SU-DHL-6 (cell line): Measurements from ENCODE around the gene RRBP1.

Experiments used
- H2AFZ ChIP-seq: fragments of 200-600 bp; sonication (generic); 2 replicates; pipeline ENCODE4 v1.6.1; 2014; ENCODE audit warnings: low read depth, mild to moderate bottlenecking, moderate library complexity, mixed read lengths, antibody characterized with exemption, low read length; ENCODE audit not compliant: severe bottlenecking
- H3F3A ChIP-seq: fragments of 200-600 bp; shearing (Covaris generic); 2 replicates; pipeline ENCODE4 v1.6.0; 2016; ENCODE audit warnings: antibody characterized with exemption, mild to moderate bottlenecking; ENCODE audit not compliant: insufficient read depth
- H3K27ac ChIP-seq: fragments of 200-600 bp; sonication (generic); 2 replicates; pipeline ENCODE4 v1.5.1; 2016; ENCODE audit warnings: low read depth, mild to moderate bottlenecking, low read length, moderate library complexity, mixed read lengths
- H3K27me3 ChIP-seq: fragments of 200-600 bp; sonication (generic), shearing (Covaris generic); 2 replicates; pipeline ENCODE4 v1.6.0; 2014; ENCODE audit warnings: mild to moderate bottlenecking, low read length
- H3K36me3 ChIP-seq: fragments of 200-600 bp; sonication (generic); 2 replicates; pipeline ENCODE4 v1.6.1; 2014; ENCODE audit warnings: mild to moderate bottlenecking, low read length, mixed read lengths
- H3K4me2 ChIP-seq: fragments of 300-600, 200-600 bp; shearing (Covaris generic), sonication (generic); 2 replicates; pipeline ENCODE4 v1.6.0; 2014; ENCODE audit warnings: low read length, low read depth, mild to moderate bottlenecking; ENCODE audit not compliant: poor library complexity, severe bottlenecking
- H3K4me3 ChIP-seq: fragments of 200-600 bp; sonication (generic); 2 replicates; pipeline ENCODE4 v1.5.1; 2014; ENCODE audit warnings: antibody characterized with exemption, low read length, mild to moderate bottlenecking, mixed read lengths; ENCODE audit not compliant: insufficient read depth, poor library complexity, severe bottlenecking
- H3K79me2 ChIP-seq: fragments of 200-600 bp; sonication (generic); 2 replicates; pipeline ENCODE4 v1.6.1; 2014; ENCODE audit warnings: mild to moderate bottlenecking, low read length, moderate library complexity; ENCODE audit not compliant: insufficient read depth
- H3K9ac ChIP-seq: fragments of 200-600 bp; sonication (generic); 2 replicates; pipeline ENCODE4 v1.7.0; 2014; ENCODE audit warnings: mild to moderate bottlenecking, low read length
- H3K9me2 ChIP-seq: fragments of 200-600 bp; sonication (generic); replicated peaks from 2 replicates; pipeline ENCODE4 v1.6.1; 2014; ENCODE audit warnings: low read length; ENCODE audit not compliant: insufficient read depth
- H3K9me3 ChIP-seq: fragments of 200-600 bp; sonication (generic); 2 replicates; pipeline ENCODE4 v1.6.1; 2014; ENCODE audit warnings: low read length, mixed read lengths; ENCODE audit not compliant: insufficient read depth
- H4K20me1 ChIP-seq: fragments of 200-600 bp; sonication (generic); 2 replicates; pipeline ENCODE4 v1.6.1; 2014; ENCODE audit warnings: low read depth, mild to moderate bottlenecking, antibody characterized with exemption, low read length, moderate library complexity, mixed read lengths
- EZH2phosphoT487 ChIP-seq: fragments of 200-600 bp; sonication (generic), shearing (Covaris generic); conservative IDR thresholded peaks from 2 replicates; pipeline ENCODE4 v1.6.1; 2018; ENCODE audit warnings: mild to moderate bottlenecking, antibody characterized with exemption, low read length, moderate library complexity, mixed read lengths
- TF ChIP-seq, protein P1 (sequence below): fragments of 200-600 bp; sonication (generic); IDR thresholded peaks from one replicate; pipeline ENCODE4 v1.5.1; 2017; ENCODE audit warnings: antibody characterized with exemption, mild to moderate bottlenecking, low read length, moderate library complexity; ENCODE audit not compliant: insufficient read depth, poor library complexity, severe bottlenecking

The RRBP1 gene

DNA sequence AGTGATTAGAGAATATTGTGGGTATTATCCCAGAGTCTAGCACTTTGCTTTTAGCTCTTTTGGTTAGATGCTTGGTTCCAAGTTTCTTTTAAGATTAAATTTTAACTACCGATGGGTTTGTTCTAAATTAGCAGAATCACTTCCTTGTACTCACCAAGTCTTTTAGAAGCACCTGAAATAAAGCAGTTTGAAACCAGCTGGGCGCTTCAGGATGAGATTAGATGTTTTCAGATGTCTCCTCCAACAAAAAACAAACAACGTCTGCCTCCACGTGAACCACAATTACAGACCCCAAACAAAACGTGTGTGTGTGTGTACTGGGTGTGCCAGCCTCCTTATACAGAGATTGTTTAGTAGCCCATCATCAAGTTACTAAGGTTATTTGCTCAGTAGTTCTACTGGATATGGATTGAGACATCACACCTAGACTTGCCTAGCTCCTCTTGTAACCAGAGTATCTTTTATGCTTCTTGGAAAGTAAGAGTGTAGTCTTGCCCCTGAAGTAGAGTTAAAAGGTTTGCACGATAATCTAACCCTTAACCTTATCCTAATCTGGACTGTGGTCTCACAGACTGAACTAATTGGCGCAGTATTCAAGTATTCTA is 109.9 kb downstream of the RRBP1 start:
- H3K27ac ChIP-seq = no peak overlapping the region
- H3K4me3 ChIP-seq = no peak overlapping the region
- no peaks in the 10 kb centered on the region for H4K20me1 ChIP-seq
- no peak overlapping the region for H2AFZ ChIP-seq
- H3K9me2 ChIP-seq = no peaks in the 10 kb centered on the region
- TF ChIP-seq, protein P1, sequence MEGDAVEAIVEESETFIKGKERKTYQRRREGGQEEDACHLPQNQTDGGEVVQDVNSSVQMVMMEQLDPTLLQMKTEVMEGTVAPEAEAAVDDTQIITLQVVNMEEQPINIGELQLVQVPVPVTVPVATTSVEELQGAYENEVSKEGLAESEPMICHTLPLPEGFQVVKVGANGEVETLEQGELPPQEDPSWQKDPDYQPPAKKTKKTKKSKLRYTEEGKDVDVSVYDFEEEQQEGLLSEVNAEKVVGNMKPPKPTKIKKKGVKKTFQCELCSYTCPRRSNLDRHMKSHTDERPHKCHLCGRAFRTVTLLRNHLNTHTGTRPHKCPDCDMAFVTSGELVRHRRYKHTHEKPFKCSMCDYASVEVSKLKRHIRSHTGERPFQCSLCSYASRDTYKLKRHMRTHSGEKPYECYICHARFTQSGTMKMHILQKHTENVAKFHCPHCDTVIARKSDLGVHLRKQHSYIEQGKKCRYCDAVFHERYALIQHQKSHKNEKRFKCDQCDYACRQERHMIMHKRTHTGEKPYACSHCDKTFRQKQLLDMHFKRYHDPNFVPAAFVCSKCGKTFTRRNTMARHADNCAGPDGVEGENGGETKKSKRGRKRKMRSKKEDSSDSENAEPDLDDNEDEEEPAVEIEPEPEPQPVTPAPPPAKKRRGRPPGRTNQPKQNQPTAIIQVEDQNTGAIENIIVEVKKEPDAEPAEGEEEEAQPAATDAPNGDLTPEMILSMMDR = no peak
- no peak for TF ChIP-seq EZH2phosphoT487
- H3K36me3 ChIP-seq = no peaks in the 10 kb centered on the region
- H3K9me3 ChIP-seq = no peaks in the 10 kb centered on the region
- no peaks in the 10 kb centered on the region for H3K27me3 ChIP-seq
- no peaks in the 10 kb centered on the region for H3K79me2 ChIP-seq
- H3K4me2 ChIP-seq = no peak overlapping the region
- no peak overlapping the region for H3K9ac ChIP-seq
- H3F3A ChIP-seq = 0 out of 2 replicates have a peak, but pooled peaks cover 4% of the 10 kb centered on the region

DNA sequence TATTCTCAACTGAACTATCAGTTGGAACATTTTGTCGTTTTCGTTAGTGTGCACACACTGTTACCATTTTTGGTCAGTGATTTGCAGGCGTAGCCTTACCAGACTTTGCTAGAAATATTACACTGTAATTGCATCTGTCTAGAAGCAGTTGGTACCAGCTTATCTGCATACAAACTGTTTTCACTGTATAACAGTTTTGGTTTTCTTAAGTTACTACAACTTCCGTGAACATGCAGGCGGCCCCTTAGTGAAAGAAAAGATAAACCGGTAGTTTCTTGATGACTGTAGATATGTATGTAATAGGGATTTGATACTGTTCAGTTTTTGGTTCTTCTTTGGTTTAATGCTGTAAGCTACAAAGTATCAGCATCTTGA is 110.9 kb downstream of the RRBP1 start:
- Histone ChIP-seq H3K36me3 (no peaks in the 10 kb centered on the region), H2AFZ (no peak overlapping the region), H3K4me3 (no peak overlapping the region), H3F3A (0 out of 2 replicates have a peak, but pooled peaks cover 4% of the 10 kb centered on the region), H3K9me3 (no peaks in the 10 kb centered on the region), H3K9ac (no peak overlapping the region), H3K27me3 (no peaks in the 10 kb centered on the region), H3K27ac (no peak overlapping the region), H3K4me2 (peak overlapping the region; percentile 76), H4K20me1 (no peaks in the 10 kb centered on the region), H3K9me2 (no peaks in the 10 kb centered on the region), H3K79me2 (no peaks in the 10 kb centered on the region)
- TF ChIP-seq, protein P1 = no peak
- TF ChIP-seq EZH2phosphoT487 = no peak

DNA sequence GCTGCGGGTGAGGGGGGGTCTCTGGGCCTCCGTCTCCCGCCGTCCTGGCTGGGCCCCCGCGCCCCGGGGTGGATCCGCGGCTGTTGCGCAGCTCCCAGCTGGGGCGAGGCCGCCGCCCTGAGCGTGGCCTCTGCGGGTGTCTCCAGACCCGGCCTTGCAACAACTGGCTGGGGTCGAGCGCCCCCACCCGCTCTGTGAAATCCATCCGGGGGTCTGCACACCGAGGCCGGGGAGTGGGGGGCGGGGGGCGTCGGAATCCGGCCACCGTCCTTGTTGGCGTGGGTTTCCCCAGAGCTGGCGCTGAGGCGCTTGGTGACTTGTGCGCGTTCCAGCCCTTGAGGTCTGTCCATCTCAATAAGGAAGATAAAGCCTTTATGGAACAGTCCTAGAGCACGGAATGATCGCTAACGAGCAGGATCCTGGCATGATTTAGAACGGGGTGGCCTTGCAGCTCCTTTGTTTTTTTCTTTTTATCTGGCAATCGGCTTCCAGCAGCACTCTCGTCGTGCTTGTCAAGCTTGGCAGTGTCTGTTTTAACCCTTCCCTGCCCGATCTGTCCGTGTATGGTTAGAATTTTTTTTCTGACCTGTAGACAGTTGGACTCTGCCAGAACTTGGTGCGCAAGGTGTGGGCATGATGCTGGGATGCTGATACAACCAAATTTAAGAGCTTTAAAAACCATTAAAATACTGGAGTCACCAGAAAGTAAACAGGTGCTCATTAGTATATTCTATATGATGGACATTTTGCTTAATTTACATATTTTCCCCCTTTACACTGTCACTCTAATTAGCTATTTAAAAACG is 111.5 kb downstream of the RRBP1 start:
- H2AFZ ChIP-seq = peak overlapping the region; percentile 100
- H3F3A ChIP-seq = 0 out of 2 replicates have a peak, but pooled peaks cover 4% of the 10 kb centered on the region
- no peaks in the 10 kb centered on the region for H3K9me3 ChIP-seq
- peak overlapping the region; percentile 77 for H3K4me3 ChIP-seq
- H3K9me2 ChIP-seq = no peaks in the 10 kb centered on the region
- no peaks in the 10 kb centered on the region for H3K27me3 ChIP-seq
- H3K27ac ChIP-seq = no peak overlapping the region
- no peaks in the 10 kb centered on the region for H3K79me2 ChIP-seq
- peak overlapping the region; percentile 75 for H3K9ac ChIP-seq
- H3K36me3 ChIP-seq = no peaks in the 10 kb centered on the region
- TF ChIP-seq, protein P1 = no peak
- no peak for TF ChIP-seq EZH2phosphoT487
- peak overlapping the region; percentile 76 for H3K4me2 ChIP-seq
- H4K20me1 ChIP-seq = no peaks in the 10 kb centered on the region
